Nucleus accumbens (tissue), 56 donors: ENCODE measurements around the gene ACTR8.

Experiments
- DNase-seq, 56 donors: peaks; one replicate each; lab custom pipeline; 2025; lab: John Stamatoyannopoulos, UW

The ACTR8 gene, protein sequence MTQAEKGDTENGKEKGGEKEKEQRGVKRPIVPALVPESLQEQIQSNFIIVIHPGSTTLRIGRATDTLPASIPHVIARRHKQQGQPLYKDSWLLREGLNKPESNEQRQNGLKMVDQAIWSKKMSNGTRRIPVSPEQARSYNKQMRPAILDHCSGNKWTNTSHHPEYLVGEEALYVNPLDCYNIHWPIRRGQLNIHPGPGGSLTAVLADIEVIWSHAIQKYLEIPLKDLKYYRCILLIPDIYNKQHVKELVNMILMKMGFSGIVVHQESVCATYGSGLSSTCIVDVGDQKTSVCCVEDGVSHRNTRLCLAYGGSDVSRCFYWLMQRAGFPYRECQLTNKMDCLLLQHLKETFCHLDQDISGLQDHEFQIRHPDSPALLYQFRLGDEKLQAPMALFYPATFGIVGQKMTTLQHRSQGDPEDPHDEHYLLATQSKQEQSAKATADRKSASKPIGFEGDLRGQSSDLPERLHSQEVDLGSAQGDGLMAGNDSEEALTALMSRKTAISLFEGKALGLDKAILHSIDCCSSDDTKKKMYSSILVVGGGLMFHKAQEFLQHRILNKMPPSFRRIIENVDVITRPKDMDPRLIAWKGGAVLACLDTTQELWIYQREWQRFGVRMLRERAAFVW

GRCh38 chr3:53881691-53882593 lies at the start of gene ACTR8:
ACTR8 (minus strand) TSS chr3:53882152; CDS start chr3:53882101, 51 bp downstream.
- DNase-seq = peak; percentile 43 to 91 (median 82)

DNA sequence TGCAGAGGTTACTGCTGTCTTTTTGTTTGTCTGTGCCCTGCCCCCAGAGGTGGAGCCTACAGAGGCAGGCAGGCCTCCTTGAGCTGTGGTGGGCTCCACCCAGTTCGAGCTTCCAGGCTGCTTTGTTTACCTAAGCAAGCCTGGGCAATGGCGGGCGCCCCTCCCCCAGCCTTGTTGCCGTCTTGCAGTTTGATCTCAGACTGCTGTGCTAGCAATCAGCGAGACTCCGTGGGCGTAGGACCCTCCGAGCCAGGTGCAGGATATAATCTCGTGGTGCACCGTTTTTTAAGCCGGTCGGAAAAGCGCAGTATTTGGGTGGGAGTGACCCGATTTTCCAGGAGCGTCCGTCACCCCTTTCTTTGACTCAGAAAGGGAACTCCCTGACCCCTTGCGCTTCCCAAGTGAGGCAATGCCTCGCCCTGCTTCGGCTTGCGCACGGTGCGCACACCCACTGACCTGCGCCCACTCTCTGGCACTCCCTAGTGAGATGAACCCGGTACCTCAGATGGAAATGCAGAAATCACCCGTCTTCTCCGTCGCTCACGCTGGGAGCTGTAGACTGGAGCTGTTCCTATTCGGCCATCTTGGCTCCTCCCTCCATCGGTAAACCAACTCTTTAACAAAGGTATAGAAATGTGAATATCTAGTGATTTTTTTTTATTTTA lies 45.4 kb upstream of the ACTR8 start:
- peak in 1 of 56 donors; percentile 5 for DNase-seq

DNA sequence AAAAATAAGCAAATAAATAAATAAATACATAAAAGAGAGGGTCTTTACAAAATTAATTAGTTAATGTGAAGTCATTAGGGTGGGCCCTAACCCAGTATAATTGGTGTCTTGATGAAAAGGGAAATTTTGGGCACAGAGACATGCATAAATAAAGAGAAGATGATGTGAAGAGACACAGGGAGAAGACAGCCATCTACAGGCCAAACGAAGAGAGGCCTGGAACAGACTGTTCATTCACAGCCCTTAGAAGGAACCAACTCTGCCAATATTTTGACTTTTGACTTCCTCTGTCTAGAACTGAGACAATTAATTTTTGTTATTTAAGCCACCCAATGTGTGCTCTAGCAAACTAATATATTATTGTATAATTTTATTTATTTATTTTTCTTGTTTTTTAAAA lies 39.3 kb upstream of the ACTR8 start:
- DNase-seq = no peak

- no peak for DNase-seq
Observed at GRCh38 chr3:53919741-53920140, 37.8 kb upstream of the ACTR8 start.

- no peak for DNase-seq
Observed at GRCh38 chr3:53913401-53913800, 31.4 kb upstream of the ACTR8 start.

- DNase-seq = no peak
Observed at GRCh38 chr3:53902711-53903110, 20.8 kb upstream of the ACTR8 start.

DNA sequence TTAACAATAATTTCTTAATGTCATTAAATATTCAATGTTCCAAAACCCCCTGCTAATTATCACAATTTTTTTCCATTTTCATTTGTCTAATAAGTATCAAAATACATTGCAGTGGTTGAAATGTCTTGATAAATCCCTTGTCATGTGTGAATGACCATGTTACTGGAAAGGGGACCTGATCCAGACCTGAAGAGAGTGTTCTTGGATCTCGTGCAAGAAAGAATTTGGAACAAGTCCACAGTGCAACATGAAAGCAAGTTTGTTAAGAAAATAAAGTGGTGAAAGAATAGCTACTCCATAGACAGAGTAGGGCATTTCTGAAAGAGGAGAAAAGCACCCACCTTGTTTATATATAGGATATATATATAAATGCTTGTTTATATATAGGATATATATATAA lies 20.1 kb upstream of the ACTR8 start:
- no peak for DNase-seq

GRCh38 chr3:53900666-53901331 lies 18.8 kb upstream of the ACTR8 start:
- no peak for DNase-seq

DNA sequence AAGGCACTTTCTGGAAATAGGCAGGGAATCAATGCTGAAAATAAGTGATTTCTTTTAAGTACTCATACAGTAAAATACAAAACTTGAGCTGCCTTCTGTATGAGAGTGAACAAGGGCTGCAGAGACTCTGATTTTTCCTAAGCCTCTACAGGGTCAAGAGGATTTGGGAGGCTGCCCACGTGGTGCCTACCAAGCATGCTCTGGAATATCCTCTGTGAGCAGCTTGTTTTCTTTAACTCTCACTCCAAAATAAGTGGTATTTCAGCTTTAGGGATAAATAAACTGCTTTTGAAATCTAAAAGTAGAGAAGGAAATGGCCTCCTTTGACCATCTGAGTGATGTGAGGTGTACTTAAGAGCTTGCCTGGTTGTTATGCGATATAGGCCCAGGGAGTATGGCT lies 17.8 kb upstream of the ACTR8 start:
- DNase-seq = no peak

GRCh38 chr3:53892286-53892637 lies 10.3 kb upstream of the ACTR8 start:
- peak in 1 of 56 donors; percentile 13 for DNase-seq

DNA sequence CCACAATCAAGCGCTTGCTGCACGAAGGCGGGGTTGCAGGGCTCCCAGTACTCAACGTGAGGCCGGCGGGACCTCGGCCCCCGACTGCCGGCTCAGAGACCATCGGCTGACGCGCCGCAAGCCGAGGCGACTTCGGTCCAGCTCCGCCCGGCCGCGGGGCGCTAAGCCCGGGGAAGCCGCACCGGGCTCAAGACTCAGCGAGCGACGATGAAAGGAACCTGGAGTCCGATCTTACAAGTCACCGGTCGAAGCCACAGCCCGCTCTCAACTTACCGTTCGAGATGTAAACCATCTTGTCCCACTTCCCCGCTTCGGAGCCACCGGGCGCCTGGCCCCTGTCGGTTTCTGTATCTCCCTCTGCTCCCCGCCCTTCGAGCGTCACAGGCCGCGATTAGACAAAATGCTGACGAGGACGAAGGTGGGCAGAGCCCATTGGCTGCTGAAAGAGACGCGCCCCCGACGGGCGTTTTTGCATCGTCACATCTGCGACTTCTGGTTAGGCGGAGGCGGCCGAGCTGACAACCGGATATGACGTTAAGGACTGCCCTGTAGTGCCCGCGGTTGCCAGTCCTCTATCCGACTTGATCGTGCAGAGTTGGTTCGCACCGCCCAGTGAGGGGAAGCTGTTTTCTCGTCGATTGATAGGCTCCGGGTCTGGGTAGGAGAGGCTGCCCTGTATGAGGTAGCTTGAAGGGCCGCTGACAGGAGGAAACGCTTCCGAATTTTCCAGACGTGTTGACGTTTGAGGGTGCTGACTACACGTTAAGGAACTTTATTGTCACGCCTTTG lies 9.7 kb upstream of the ACTR8 start, which contains the start of gene SELENOK:
Gene SELENOK (minus strand): TSS at position 363 of the 789 bp plus-strand sequence.
- peak; percentile 87 to 100 (median 98) for DNase-seq

- peak in 12 of 56 donors; percentile 4 to 52 (median 28) for DNase-seq
Observed at GRCh38 chr3:53890726-53891475, 8.9 kb upstream of the ACTR8 start.

GRCh38 chr3:53888232-53888631 lies 6.3 kb upstream of the ACTR8 start:
- no peak for DNase-seq

- DNase-seq = no peak
Observed at GRCh38 chr3:53887446-53887845, 5.5 kb upstream of the ACTR8 start.

DNA sequence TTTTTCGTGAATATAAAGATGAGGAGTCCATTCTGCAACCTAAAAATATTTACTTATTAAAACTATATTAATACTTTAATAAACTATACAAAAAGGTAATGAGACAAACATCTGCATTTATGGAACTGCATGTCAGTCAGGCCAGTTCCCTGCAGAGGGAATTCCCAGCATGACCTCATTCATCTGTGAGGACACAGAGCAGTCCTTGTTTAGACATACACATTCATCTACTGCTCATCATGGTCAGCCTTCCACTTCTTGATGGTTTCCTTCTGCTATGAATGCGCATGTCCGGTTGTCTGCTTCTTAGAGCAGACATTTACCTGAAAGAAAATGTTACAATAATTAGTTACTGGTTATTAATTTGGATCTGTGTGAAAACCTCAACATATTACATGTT lies 3.3 kb upstream of the ACTR8 start:
- DNase-seq = peak in 16 of 56 donors; percentile 1 to 52 (median 10)

DNA sequence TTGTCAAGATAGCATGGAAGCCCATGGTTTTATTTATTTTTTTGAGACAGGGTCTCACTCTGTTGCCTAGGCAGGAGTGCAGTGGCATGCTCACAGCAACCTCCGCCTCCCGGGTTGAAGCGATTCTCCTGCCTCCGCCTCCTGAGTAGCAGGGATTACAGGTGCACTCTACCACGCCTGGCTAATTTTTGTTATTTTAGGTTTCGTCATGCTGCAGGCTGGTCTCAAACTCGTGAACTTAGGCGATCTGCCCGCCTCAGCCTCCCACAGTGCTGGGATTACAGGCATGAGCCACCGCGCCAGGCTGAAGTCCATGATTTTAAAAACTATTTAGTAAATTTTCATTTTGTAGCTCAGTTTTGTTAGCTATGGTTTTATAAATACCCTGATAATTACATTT lies 2.7 kb upstream of the ACTR8 start:
- DNase-seq = no peak

DNA sequence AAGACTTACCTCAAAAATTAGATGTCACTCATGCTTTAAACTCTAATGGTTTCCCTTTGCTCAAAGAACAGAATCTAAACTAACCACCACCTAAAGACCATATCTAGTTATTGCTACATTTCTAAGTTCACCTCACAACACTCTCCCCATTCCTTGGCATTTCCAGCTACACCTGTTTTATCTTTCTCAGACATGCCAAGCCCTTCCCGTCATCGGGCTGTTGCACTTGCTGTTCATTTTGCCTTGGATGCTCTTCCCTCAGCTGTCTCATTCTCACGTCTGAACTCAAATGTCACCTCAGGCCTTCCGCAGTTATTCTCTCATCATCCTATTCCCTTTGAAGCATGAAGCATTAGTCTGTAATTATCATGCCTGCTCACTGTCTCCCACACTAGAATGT lies 1.1 kb upstream of the ACTR8 start:
- DNase-seq = no peak
